Middle frontal gyrus (tissue), 1 donor: Measurements from ENCODE around the gene ZNF474.

Source experiments
- DNase-seq: peaks from one replicate; pipeline ENCODE4 v3.0.0-alpha.2; 2015; ENCODE audit warnings: low spot score; ENCODE audit errors: extremely low spot score

ZNF474 gene

GRCh38 chr5:122180863-122181548 is 51.7 kb downstream of the ZNF474 start:
- DNase-seq: no peak

DNA sequence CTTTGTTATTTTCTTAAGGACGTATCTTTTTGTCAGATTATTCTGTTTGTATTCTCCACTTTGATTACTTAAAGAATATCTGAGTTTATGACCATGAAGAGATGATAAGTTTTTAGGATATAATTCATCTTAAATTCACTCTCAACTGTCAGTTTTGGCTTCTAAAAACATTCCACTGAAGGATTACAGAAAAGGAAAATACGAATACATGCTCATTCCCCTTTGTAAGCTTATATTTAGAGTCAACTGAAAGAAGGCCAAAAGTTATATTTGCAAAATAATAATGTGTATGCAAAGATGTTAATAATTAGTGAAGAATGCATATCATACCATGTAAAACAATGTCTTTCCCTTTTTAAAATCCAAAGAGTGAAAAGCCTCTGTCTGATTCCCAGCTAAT is 52.5 kb downstream of the ZNF474 start:
- DNase-seq: no peak

GRCh38 chr5:122182491-122182921 is 53.2 kb downstream of the ZNF474 start:
- peak; percentile 54 for DNase-seq

- DNase-seq: no peak
These were observed 53.9 kb downstream of the ZNF474 start for GRCh38 chr5:122183098-122183787.

- no peak for DNase-seq
These were observed 54.4 kb downstream of the ZNF474 start for GRCh38 chr5:122183788-122184170.

DNA sequence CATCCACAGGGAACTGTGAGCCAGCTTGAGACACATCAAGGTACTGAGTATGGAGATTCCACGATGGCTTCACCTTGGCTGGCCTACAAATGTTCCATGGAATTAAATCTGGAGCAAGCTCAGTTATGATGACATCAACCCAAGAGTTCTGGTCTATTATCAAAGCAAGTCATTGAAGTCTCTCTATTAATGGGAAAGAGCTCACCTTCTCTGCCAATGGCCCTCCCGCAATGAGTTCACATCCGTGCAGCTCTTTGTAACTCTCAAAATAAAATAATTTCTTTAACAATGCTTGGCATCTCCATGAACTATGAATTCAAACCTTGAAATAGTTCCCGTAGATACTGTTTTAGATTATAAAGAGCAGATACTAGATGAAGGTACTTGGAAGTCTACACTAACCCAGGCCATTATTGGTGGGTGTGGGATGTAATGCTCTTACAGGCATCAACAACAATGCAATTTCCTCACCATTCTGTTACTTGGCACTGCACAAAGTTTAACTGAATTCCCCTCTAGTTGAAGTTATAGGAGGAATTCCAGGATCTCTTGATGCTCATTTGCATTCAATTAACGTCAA is 55.4 kb downstream of the ZNF474 start:
- DNase-seq: no peak

DNA sequence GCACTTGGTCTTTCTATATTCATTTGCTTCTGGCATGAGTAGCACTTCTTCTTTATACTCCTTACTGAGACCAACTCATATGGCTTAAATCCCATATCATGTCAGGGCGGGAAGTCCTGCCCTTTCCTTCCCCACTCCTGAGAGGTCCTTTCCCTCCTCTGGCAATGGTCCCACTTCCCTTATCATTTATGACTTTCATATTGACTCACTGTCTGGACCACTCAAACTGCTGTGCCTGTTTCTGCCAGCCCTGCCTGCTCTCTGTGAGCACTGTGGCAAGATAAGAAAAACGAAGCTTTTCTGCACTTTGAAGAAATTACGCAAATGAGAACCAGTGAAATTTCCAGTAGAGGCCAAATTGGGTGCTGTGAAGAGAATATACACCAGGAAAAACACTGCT is 58.1 kb downstream of the ZNF474 start:
- no peak for DNase-seq

DNA sequence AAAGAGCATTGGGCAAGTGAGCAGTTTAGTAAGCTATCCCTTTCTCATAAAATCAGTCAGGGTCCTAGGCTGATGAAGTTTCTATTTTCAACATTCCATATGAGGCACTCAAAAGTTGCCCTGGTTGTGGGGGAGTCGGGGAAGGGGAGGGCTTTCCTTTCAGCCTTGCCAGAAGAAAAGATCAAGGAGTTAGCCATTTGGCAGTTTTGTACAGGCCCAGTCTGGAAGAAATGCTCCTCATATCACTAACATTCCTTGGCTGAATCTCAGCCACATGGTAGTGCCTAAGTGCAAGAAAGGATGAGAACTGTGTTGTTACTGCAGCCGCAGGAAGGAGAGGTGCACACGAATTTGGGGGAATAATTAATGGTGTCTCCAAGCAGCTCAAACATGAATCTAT is 60.8 kb downstream of the ZNF474 start:
- DNase-seq: no peak

- peak; percentile 47 for DNase-seq
These were observed 63.5 kb downstream of the ZNF474 start for GRCh38 chr5:122192497-122193496.

- DNase-seq: no peak
These were observed 66.6 kb downstream of the ZNF474 start for GRCh38 chr5:122195802-122196394.

DNA sequence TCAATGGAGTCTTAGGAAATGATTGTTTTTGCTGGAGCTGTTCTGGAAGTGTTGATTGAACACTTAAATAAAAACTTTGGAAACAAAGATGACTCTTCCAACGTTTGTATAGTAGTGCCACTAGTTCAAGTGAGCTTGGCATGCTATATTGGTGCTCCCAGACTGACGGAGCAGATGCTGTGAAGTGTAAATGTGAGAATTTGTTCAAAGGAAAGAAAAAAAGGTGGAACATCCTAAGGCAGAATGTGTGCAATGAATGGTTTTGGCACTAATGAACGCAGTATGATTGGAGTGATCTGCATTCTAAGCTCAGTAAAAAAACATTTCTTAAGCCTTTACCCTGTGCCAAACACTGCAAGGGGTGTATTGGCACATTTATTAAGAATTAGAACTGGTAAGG is 69.8 kb downstream of the ZNF474 start:
- no peak for DNase-seq

- DNase-seq: no peak
These were observed 71.1 kb downstream of the ZNF474 start for GRCh38 chr5:122200450-122200849.

GRCh38 chr5:122200865-122201264 is 71.5 kb downstream of the ZNF474 start:
- no peak for DNase-seq

DNA sequence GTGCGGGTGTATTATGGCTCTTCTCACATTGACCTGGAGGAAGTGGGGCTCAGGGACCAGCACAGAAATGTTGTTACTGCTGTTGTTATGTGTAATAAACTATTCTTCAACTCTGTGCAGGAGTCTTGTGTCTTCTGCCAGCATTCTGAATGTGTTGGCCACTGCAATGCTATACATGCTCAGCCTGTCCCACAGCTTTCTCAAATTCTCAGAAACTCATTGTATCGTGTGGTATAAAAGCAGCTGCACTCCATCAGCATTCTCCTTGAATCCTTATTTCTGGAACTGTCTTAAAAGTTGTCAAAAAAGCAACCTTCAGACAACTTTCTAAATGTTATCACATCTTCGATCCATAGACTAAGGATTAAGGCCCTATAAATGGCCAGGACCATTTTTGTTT is 72.0 kb downstream of the ZNF474 start:
- DNase-seq: no peak

DNA sequence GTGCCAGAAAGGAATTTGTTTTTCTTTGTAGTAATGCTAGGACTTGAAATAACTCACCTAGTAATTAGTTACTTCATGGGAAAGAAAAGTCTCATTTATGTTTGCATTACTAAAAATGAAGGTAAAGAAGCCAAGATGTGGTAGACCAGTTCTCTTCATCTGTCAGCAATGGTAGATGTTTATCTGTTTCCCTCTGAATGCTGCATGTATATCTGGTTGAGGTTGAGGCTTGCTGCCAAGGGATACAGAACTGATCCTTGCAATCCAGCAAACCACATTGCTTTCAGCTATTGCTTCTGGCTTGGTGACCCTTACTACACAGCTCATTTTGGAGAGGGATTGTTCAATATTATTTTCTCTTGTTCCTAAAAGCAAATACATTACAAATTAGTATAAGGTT is 73.6 kb downstream of the ZNF474 start:
- DNase-seq: no peak
